NT2/D1 (cell line): Measurements from ENCODE around the gene CMTM1.

Experiments
- SUZ12 ChIP-seq: IDR thresholded peaks from 2 replicates; pipeline ENCODE4 v1.6.1; 2011; ENCODE audit not compliant: insufficient read length, insufficient read depth; ENCODE audit errors: extremely low read depth
- YY1 ChIP-seq: IDR thresholded peaks from 2 replicates; pipeline ENCODE4 v1.6.1; 2011; ENCODE audit not compliant: insufficient read length, insufficient read depth
- ZNF274 ChIP-seq: IDR thresholded peaks from 2 replicates; pipeline ENCODE4 v1.6.1; 2011; ENCODE audit warnings: mild to moderate bottlenecking, low read depth, low read length

DNA sequence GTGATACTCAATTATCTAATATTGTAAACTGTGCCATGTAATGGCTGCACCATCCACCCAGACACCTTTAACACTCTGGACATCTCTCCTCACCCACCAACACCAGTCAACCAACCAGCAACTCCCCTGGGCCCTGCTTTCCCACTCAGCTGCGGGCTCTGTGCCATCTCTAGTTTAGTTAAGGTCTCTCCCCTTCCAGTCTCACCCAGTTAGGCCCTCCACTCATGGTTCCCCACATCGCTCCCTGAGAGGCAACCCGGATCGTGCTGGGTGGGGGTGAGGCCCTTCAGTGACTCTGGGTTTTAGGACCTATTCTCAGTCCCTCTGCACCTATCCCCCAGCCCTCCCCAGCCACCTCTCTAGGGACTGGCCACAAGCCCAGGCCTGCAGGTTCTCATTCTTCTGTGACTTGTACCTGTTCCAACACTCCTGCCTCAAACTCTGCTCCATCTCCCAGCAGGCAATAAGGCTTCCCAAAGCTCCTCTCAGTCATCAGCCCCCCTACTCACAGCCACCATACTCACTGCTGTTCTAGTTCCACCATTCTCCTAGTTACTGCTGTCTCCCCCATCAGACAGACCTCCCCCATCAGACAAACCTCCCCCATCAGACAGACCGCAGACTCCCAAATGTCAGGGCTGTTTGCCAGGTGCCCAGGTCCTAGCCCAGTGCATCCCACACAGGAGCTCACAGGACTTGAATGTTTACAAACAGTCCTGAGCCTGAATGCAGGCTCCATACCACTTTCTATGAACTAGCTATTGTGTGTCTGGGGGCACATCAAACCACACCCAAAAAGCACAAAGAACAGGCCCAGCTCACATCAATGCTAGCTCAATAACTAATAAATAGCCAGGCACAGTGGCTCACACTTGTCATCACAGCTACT is 18.9 kb upstream of the CMTM1 start:
- TF ChIP-seq ZNF274 (no peak), SUZ12 (no peak), YY1 (no peak)
